ENCODE data around the gene CABP4.
"Not testable (repeated sequence)": the region's sequence is repeated elsewhere in the genome, so short reads cannot be mapped to it uniquely, and the experiment has no call there.

Gene CABP4

DNA sequence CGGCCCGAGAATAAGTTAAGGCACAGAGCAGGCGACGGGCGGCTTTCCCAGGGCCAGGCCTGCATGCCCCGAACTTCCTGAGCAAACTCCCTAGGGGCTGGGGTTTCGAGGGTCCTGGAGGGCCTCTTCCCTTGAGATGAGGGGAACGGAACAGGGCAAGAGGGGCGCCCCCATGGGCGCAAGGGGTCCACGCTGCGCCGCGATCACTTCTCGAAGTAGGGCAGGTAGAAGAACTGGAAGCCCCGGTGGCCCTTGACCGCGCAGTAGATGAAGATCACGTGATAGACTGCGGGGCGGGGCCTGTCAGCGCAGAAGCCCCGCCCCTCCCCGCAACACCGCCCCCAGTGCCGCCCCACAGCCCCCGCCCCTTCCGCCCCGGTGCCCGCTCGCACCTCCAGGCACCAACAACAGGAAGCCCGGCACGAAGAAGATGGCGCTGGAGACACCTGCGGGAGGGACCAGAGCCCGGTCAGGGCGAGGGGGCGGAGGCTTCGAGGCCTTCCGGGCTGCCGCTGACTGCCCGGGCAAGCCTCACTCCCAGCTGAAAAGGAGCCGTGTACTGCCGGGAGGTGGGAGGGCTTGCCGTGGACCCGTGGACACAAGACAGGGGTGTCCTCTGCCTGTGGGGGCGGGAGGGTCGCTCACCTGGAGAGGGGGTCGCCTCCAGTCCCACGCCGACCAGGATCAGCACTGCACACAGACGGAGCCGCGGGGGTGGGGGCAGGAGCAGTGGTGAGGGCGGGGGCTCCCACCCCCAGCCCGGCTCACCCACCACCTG lies 9.4 kb downstream of the CABP4 start:
- H3K4me3 ChIP-seq (ENCODE audit: low read length) = peak overlapping the region; percentile 81
- no peak for TF ChIP-seq ZNF274 (IDR thresholded peaks at IDR 0.05; ENCODE audit: low read depth, low read length)

DNA sequence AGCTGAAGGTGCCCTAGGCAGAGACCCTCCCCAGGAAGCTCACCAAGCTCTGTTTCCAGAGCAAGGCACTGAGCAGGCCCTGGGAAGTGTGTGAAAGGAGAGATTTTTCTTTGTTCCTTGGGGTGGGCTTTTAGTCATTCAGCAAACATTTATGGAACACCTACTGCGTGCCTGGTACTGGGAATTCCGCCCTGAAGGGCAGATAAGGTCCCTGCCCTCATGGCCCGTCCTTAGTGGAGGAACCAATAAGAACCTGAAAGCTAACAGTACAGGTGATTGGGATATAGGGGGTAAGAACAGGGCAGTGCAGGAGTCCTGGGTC lies 10.0 kb downstream of the CABP4 start:
- peak overlapping the region; percentile 81 for H3K4me3 ChIP-seq (ENCODE audit: low read length)
- no peak for TF ChIP-seq ZNF274 (IDR thresholded peaks at IDR 0.05; ENCODE audit: low read depth, low read length)

DNA sequence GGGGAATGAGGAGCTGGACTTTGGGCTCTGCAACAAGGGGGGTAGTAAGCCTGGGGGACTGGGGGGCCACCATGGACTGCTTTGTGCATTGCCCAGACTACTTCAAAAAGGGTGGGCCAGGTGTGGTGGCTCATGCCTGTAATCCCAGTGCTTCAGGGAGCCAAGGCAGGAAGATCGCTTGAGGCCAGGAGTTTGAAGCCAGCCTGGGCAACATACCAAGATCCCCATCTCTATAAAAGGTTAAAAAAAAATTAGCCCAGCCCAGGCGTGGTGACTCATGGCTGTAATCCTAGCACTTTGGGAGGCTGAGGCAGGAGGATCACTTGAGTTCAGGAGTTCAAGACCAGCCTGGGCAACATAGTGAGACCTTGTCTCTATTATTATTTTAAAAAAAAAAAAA lies 10.4 kb downstream of the CABP4 start:
- peak overlapping the region; percentile 81 for H3K4me3 ChIP-seq (ENCODE audit: low read length)

DNA sequence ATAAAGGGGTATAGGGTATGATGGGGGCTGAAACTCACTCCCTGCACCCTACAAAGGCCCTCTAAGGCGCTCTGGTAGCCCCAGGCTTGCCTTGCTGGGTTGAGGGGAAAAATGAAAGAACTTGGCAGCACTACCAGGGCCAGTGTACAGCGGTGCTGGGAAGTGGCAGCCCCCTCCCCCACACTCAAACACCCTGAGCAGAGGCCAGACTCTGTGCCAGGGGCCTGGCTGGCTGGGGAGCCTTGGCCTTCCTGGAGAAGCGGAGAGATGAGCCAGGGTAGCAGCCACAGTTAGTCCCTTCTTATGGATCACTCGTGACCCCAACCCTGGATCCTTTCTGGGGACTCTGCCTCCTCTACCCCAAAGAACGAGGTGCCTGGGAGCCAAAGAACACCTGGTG lies 11.2 kb downstream of the CABP4 start:
- no peak overlapping the region for H3K4me3 ChIP-seq (ENCODE audit: low read length)
- no peak for TF ChIP-seq ZNF274 (IDR thresholded peaks at IDR 0.05; ENCODE audit: low read depth, low read length)

DNA sequence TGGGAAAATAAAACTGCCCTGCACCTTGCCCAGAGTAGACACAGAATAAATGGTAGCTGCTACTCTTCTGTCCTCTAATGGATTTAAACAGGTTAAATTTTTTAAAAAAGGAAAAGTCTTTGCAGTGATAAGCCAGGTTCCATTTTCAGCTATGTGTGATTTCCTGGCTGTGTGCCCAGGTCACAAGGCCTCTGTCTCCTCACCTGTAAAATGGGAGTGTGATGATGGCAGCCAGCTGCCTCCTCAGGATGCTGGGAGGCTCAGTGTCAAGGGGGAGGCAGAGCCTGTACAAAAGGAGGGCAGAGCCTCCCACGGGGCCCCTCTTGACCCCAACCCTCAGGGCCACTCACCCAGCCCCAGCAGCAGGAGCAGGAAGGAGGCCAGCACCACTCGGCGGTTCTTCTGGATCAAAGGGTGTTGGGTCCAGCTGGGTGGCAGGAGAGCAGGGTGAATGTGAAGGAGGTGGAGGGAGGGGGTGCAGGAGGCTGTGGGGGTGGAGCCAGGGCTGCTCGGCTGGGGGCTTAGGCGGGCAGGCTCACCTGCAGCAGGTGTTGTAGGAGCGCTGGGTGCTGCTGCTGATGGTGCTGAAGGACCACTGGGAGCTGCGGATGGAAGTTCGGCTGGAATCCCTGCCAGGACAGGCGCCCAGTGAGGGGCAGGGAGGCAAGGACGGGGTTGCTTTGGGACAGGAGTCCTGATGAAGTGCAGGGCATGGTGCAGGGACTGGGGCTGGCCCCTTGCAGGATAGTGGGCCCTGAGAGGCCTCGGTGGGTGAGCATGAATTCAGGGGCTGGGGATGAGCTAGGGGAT lies 12.0 kb downstream of the CABP4 start:
- H3K4me3 ChIP-seq (ENCODE audit: low read length) = no peak overlapping the region
- no peak for TF ChIP-seq ZNF274 (IDR thresholded peaks at IDR 0.05; ENCODE audit: low read depth, low read length)

DNA sequence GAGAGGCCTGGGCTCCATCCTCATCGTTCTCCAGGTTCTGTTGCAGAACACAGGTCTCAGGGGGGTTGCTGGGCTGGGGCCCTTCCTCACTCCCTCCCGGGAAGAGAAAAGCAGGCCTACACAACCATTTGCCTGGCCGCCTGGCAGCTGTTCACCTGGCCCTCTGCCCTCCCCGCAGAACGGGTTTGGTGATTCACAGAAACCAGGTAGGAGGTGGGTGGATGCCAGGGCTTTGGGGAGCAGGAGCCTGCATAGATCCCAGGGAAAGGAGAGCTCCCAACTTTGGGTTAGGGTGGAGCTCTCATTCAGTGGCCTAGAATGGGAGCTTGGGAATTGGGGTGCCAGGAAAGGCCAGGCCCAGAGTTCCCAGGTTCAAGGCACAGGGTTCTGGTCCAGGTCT lies 12.9 kb downstream of the CABP4 start:
- no peak for TF ChIP-seq ZNF274 (IDR thresholded peaks at IDR 0.05; ENCODE audit: low read depth, low read length)
- peak overlapping the region; percentile 82; the same call in 1 of the 2 replicates for H3K4me3 ChIP-seq (ENCODE audit: low read length)

DNA sequence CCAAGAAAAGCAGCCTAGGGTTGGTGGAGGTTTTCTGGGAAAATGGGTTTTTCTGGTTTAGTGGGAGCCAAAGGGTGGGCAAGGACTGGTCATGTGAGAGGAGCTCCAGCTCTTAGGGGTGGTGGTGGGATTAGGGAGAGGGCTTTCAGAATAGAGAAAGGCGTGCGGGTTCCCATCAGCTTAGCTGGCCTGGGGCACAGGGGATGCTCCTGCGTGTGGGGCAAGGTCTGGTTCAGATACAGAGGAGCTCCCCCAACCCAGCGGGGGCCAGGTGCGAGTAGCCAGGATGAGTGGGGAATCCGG lies 13.3 kb downstream of the CABP4 start:
- peak overlapping the region; percentile 82 for H3K4me3 ChIP-seq (ENCODE audit: low read length)
- no peak for TF ChIP-seq ZNF274 (IDR thresholded peaks at IDR 0.05; ENCODE audit: low read depth, low read length)

DNA sequence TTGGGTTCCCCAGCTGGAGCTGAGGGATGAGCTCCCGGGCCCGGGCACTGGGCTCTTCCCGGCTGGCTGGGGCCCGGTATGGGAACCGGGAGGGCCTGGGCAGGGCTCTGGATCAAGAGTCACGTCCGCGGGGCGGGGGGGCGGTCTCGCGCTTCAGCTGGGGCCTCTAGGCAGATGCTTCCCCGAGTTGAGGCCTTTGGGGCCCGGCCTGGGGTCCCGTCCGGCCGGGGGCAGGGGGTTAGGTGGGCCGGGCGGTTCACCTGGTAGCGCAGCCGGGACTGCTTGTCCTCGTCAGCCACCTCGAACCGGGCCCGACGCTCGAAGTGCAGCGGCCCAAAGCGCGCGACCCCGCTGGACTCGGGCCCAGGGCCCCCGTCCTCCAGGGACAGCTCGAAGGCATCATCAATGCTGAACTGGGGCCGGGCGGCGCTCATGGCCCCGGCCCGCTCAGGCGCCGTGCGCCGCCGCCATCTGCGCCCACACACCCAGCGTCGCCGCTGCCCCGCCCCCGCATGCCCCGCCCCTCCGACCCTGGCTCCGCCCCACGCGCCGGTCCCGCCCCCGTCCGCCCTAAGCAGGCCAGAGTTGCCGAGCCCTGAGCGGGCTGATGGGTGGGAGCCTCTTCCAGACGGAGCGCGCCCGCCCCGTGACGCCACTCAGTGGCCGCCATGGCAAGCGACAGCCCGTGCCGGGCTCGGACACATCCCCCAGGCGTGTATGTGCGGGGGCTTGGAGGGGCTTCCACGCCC lies 13.8 kb downstream of the CABP4 start, which contains the start of gene TMEM134:
Gene TMEM134 (minus strand): TSS at position 493 of the 749 bp plus-strand sequence. CDS start 59 bp downstream, at position 434.
- H3K4me3 ChIP-seq (ENCODE audit: low read length) = peak within 1 kb of the TSS; percentile 82
- TF ChIP-seq ZNF274 (IDR thresholded peaks at IDR 0.05; ENCODE audit: low read depth, low read length) = no peak

DNA sequence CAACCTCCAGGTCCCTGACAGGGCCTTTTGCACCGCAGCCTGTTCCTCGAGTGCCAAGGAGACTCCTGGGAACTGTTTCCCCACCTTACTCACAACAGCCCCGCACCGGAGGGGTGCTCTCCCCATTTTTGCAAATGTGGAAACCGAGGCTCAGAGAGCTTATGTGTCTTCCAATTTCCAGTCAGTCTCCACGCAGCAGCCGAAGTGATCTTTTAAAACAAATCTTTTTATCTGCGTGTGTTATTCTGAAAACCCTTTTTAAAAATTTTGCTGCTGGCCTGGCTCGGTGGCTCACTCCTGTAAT lies 14.3 kb downstream of the CABP4 start:
- no peak for TF ChIP-seq ZNF274 (IDR thresholded peaks at IDR 0.05; ENCODE audit: low read depth, low read length)
- peak overlapping the region; percentile 52; the same call in 1 of the 2 replicates for H3K4me3 ChIP-seq (ENCODE audit: low read length)

DNA sequence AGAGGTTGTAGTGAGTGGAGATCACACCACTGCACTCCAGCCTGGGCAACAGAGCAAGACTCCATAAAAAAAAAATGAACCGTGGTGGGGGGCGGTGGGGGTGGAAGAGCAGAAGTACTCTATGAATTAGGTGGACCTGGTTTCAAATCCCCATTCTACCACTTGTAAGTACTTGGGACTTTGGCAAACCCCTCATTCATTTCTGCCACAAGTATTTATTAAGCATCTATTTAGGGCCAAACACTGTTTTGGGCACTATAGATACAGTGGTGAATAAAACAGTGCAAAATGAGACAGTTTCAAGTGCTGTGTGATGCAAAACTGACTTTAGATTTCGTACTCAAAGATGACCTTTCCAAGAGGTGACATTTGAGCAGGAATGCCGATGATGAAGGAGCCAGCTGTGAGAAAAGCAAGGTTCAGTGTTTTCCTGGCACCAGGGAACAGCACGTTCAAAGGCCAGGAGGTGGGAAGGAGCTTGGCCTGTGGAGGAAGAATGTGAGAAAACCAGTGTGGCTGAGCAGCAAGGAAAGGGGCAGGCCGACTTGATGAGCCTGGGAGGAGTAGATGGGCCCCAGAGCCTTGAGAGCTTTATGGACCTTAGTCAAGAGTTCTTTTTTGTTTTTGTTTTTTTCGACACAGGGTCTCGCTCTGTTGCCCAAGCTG lies 15.3 kb downstream of the CABP4 start:
- TF ChIP-seq ZNF274 (IDR thresholded peaks at IDR 0.05; ENCODE audit: low read depth, low read length) = no peak
- no peak overlapping the region for H3K4me3 ChIP-seq (ENCODE audit: low read length)

DNA sequence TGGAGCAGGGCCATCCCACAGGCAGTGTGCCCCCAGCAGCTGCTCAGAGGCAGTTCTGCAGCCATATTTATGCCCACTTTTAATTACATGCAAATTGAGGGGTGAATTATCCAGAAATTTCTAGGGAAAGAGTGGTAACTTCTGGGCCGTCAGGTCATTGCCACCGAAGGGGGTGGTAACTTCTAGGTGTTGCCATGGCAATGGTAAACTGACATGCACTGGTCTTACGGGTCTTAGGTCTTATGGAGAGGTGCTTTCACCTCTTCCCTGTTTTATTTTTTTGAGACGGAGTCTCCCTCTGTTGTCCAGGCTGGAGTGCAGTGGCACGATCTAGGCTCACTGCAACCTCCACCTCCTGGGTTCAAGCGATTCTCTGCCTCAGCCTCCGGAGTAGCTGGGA lies 17.7 kb downstream of the CABP4 start:
- no peak for TF ChIP-seq ZNF274 (IDR thresholded peaks at IDR 0.05; ENCODE audit: low read depth, low read length)
- no peak overlapping the region for H3K4me3 ChIP-seq (ENCODE audit: low read length)

DNA sequence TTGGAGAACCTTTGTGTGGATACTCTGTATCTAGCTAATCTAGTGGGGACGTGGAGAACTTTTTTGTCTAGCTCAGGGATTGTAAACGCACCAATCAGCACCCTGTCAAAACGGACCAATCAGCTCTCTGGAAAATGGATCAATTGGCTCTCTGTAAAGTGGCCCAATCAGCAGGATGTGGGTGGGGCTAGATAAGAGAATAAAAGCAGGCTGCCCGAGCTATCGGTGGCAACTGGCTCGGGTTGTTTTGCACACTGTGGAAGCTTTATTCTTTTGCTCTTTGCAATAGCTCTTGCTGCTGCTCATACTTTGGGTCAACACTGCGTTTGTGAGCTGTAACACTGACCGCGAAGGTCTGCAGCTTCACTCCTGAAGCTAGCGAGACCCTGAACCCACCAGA lies 21.5 kb downstream of the CABP4 start:
- H3K4me3 ChIP-seq (ENCODE audit: low read length) = not testable (repeated sequence)

DNA sequence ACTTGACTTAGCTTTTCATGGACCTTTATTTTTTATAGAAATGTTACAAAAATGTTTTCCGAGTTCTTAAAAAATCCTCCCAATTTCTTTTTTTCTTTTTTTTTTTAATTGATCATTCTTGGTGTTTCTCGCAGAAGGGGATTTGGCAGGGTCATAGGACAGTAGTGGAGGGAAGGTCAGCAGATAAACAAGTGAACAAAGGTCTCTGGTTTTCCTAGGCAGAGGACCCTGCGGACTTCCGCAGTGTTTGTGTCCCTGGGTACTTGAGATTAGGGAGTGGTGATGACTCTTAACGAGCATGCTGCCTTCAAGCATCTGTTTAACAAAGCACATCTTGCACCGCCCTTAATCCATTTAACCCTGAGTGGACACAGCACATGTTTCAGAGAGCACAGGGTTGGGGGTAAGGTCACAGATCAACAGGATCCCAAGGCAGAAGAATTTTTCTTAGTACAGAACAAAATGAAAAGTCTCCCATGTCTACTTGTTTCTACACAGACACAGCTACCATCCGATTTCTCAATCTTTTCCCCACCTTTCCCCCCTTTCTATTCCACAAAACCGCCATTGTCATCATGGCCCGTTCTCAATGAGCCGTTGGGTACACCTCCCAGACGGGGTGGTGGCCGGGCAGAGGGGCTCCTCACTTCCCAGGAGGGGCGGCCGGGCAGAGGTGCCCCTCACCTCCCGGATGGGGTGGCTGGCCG lies 22.3 kb downstream of the CABP4 start:
- H3K4me3 ChIP-seq (ENCODE audit: low read length) = not testable (repeated sequence)

DNA sequence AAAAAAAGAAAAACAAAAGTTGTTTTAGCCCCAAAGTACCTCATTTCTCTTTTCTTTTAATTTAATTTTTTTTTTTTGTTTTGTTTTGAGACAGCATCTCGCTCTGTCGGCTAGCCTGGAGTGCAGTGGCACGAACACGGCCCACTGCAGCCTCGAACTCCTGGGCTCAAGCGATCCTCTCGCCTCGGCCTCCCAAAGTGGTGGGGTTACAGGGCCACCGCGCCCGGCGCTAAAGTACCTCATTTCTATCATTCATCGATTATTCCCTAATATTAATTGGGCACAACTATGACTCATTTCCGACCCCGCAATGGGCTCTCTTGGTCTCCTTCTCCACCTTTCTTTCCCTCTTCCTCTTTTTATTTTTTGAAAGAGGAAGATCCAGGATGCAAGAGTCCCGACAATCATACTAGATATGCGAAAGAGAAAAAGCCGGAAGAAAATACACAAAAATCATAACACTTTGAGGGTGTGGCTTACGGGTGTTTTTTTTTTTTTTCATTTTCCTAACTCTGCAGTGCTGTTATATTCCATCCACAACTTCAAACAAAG lies 27.2 kb downstream of the CABP4 start:
- TF ChIP-seq ZNF274 (IDR thresholded peaks at IDR 0.05; ENCODE audit: low read depth, low read length) = no peak
- peak overlapping the region; percentile 59; the same call in 1 of the 2 replicates for H3K4me3 ChIP-seq (ENCODE audit: low read length)

Data from GM08714 (cell line).